GM10248 (cell line): ENCODE results near the gene UCHL1.

Experiments
- CTCF ChIA-PET: fragments of 300-600 bp; sonication (Branson Sonifier 250); formaldehyde crosslinking; extraction: SDS; loops from one replicate; lab custom pipeline; 2021; ENCODE audit warnings: antibody characterized with exemption; lab: Yijun Ruan, JAX
- POLR2A ChIA-PET: fragments of 350-650 bp; sonication (Branson Sonifier 250); formaldehyde crosslinking; extraction: SDS; loops from one replicate; lab custom pipeline; 2020; ENCODE audit warnings: antibody characterized with exemption; lab: Yijun Ruan, JAX
- DNase-seq: peaks from one replicate; pipeline ENCODE4 v3.0.0; 2012; ENCODE audit errors: extremely low spot score
- CTCF ChIP-seq: IDR thresholded peaks from 2 replicates; pipeline ENCODE4 v1.5.1; 2012; ENCODE audit warnings: mild to moderate bottlenecking, low read depth; ENCODE audit errors: extremely low read depth, missing control alignments, control extremely low read depth

Gene UCHL1

GRCh38 chr4:41232406-41232805, 24.3 kb upstream of the UCHL1 start:
- ChIA-PET POLR2A (interaction anchor here (0.5 kb wide), 1 partner anchor 259 kb away, joined by 4 read pairs; no protein-coding TSS in a partner anchor), CTCF (no interaction called here)
- TF ChIP-seq CTCF: no peak
- DNase-seq: no peak

- POLR2A ChIA-PET: interaction anchor here (0.5 kb wide), 1 partner anchor 259 kb away, joined by 4 read pairs; no protein-coding TSS in a partner anchor
- TF ChIP-seq CTCF: no peak
- CTCF ChIA-PET: interaction anchor here (0.8 kb wide), 1 partner anchor 11 kb away, joined by 3 read pairs; no protein-coding TSS in a partner anchor
- no peak for DNase-seq
These were observed 23.9 kb upstream of the UCHL1 start for GRCh38 chr4:41232856-41233255.

GRCh38 chr4:41236032-41236431, 20.7 kb upstream of the UCHL1 start:
- DNase-seq: no peak
- POLR2A ChIA-PET: no interaction called here
- no peak for TF ChIP-seq CTCF
- CTCF ChIA-PET: no interaction called here

DNA sequence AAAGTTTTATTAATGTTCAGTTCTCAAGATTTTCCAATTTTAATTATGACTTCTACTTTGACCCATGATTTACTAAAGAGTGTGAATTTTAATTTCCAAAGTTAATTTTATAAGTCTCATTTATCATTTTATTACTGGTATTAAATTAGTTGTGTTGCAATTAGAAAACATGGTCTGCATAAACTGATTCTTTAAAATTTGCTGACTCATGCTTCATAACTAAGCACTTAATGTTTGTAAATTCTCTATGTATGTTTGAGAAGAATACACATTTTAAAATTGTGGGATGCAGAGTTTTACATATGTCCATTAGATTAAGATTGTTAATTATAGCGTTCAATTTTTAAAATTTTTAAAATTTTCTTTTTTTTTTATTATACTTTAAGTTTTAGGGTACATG, 20.2 kb upstream of the UCHL1 start:
- POLR2A ChIA-PET: no interaction called here
- TF ChIP-seq CTCF: no peak
- CTCF ChIA-PET: no interaction called here
- no peak for DNase-seq

DNA sequence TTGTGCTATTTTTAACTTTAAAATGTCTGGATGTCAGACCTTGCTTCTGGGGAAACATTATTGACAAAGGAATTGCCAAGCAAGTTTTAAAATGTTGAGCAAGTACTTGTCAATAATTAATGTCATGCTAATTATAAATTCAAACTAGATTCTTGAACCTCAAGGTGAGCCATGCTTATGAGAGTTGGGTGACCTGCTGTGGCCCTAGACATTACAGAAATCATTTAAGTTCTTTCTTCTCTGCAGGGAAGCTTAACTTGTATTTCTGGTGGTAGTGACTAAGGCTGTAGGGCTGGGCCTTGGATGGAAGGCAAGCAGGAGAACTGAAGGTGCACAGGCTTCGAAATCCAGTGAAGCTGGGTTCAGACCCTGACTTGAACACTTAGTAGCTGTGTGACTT, 14.8 kb upstream of the UCHL1 start:
- no peak for TF ChIP-seq CTCF
- DNase-seq: no peak
- CTCF ChIA-PET: no interaction called here
- POLR2A ChIA-PET: no interaction called here

GRCh38 chr4:41245983-41246382, 10.7 kb upstream of the UCHL1 start:
- DNase-seq: no peak
- ChIA-PET CTCF (interaction anchor here (1.5 to 2.2 kb wide), 4 partner anchors 12 to 34 kb away, joined by 3 to 5 read pairs (median 4); no protein-coding TSS in a partner anchor), POLR2A (no interaction called here)
- TF ChIP-seq CTCF: no peak
